Measurements from ENCODE around the gene AGER.

Gene AGER

GRCh38 chr6:32168807-32169591, 15.1 kb downstream of the AGER start:
- TF ChIP-seq, protein P1, sequence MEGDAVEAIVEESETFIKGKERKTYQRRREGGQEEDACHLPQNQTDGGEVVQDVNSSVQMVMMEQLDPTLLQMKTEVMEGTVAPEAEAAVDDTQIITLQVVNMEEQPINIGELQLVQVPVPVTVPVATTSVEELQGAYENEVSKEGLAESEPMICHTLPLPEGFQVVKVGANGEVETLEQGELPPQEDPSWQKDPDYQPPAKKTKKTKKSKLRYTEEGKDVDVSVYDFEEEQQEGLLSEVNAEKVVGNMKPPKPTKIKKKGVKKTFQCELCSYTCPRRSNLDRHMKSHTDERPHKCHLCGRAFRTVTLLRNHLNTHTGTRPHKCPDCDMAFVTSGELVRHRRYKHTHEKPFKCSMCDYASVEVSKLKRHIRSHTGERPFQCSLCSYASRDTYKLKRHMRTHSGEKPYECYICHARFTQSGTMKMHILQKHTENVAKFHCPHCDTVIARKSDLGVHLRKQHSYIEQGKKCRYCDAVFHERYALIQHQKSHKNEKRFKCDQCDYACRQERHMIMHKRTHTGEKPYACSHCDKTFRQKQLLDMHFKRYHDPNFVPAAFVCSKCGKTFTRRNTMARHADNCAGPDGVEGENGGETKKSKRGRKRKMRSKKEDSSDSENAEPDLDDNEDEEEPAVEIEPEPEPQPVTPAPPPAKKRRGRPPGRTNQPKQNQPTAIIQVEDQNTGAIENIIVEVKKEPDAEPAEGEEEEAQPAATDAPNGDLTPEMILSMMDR (IDR thresholded peaks at IDR 0.05; ENCODE audit: low read depth, low read length), result no peak
- DNase-seq (ENCODE audit: extremely low read depth, low read depth), result no peak

- TF ChIP-seq, protein P1 (IDR thresholded peaks at IDR 0.05; ENCODE audit: low read depth, low read length), result no peak
- DNase-seq (ENCODE audit: extremely low read depth, low read depth), result no peak
Observed at GRCh38 chr6:32168350-32168749, 15.7 kb downstream of the AGER start.

GRCh38 chr6:32167761-32168262, 16.2 kb downstream of the AGER start:
- TF ChIP-seq, protein P1 (IDR thresholded peaks at IDR 0.05; ENCODE audit: low read depth, low read length), result no peak
- no peak for DNase-seq (ENCODE audit: extremely low read depth, low read depth)

DNA sequence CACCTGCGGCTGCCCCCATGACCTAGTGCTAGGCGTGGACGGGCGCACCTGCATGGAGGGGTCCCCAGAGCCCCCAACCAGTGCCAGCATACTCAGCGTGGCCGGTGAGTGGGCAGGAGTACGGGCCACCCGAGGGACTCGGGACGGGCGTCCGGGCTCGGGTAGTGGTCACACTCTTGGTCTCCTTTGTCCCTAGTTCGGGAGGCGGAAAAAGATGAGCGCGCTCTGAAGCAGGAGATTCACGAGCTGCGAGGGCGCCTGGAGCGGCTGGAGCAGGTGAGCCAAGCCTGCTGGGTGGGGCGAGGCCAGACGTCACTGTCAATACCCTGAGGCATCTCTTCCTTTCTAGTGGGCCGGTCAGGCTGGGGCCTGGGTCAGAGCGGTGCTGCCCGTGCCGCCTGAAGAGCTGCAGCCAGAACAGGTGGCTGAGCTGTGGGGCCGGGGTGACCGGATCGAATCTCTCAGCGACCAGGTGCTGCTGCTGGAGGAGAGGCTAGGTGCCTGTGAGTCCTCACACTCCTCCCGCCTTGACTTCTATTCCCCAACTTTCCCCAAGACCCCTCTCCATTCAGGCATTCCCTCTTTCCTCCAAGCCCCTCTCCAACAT, 16.8 kb downstream of the AGER start:
- DNase-seq (ENCODE audit: extremely low read depth, low read depth), result no peak
- TF ChIP-seq, protein P1 (IDR thresholded peaks at IDR 0.05; ENCODE audit: low read depth, low read length), result no peak

- DNase-seq (ENCODE audit: extremely low read depth, low read depth), result no peak
- TF ChIP-seq, protein P1 (IDR thresholded peaks at IDR 0.05; ENCODE audit: low read depth, low read length), result no peak; the same call in 1 of the 2 replicates
Observed at GRCh38 chr6:32166411-32167061, 17.5 kb downstream of the AGER start.

DNA sequence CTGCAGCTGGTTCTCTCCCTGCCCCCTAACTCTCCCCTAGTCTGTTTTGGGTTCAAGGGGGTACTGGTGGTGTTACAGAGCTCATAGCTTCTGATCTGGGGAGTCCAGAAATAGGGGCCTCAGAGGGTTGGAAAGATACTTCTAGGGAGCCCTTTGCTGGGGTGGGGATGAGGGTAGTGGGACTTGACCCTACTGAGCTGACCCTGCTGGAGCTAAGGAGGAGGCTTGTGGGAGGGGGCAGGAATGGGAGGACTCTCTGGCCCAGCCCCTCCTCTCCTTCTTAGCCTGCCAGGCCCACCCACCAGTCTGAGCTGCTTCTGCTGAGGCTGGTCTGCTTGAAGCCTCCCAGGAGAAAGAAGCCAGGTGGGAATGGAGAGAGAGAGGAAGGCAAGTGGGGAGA, 19.8 kb downstream of the AGER start, which contains the start of gene EGFL8:
Gene EGFL8 (plus strand): TSS at position 301 of the 400 bp plus-strand sequence. CDS start 1,571 bp downstream, outside the sequence.
- no peak for DNase-seq (ENCODE audit: extremely low read depth, low read depth)
- TF ChIP-seq, protein P1 (IDR thresholded peaks at IDR 0.05; ENCODE audit: low read depth, low read length), result no peak

Measured in AG09319 (cell line).